Effector memory CD4-positive, alpha-beta T cell (primary cell): ENCODE measurements around the gene PTP4A2.

Experiments
- DNase-seq, 3 donors: peaks; one replicate each; pipeline ENCODE4 v3.0.0-alpha.2; 2020
- H3K27ac ChIP-seq: 2 replicates; pipeline ENCODE4 v1.7.0; 2013; ENCODE audit warnings: mild to moderate bottlenecking, low read length, moderate library complexity; ENCODE audit not compliant: insufficient read depth, poor library complexity, severe bottlenecking
- H3K27me3 ChIP-seq: replicated peaks from 2 replicates; pipeline ENCODE4 v1.7.0; 2013; ENCODE audit warnings: mild to moderate bottlenecking, low read length; ENCODE audit not compliant: insufficient read depth, control insufficient read depth, poor library complexity, severe bottlenecking
- H3K36me3 ChIP-seq: 2 replicates; pipeline ENCODE4 v1.7.0; 2013; ENCODE audit warnings: mild to moderate bottlenecking, low read length, moderate library complexity; ENCODE audit not compliant: control insufficient read depth, insufficient read depth
- H3K4me1 ChIP-seq: 2 replicates; pipeline ENCODE4 v1.7.0; 2013; ENCODE audit warnings: low read length, mild to moderate bottlenecking; ENCODE audit not compliant: control insufficient read depth, insufficient read depth, poor library complexity, severe bottlenecking
- H3K4me3 ChIP-seq: 2 replicates; pipeline ENCODE4 v1.7.0; 2013; ENCODE audit warnings: low read length, low read depth, mild to moderate bottlenecking; ENCODE audit not compliant: insufficient read depth, poor library complexity, severe bottlenecking
- H3K9me3 ChIP-seq: 2 replicates; pipeline ENCODE4 v1.7.0; 2013; ENCODE audit warnings: mild to moderate bottlenecking, low read length, moderate library complexity; ENCODE audit not compliant: control insufficient read depth

The PTP4A2 gene

GRCh38 chr1:31886866-31887265, 51.3 kb downstream of the PTP4A2 start:
- Histone ChIP-seq H3K27ac (no peak overlapping the region), H3K27me3 (no peaks in the 10 kb centered on the region), H3K4me1 (peaks cover 16% of the 10 kb centered on the region), H3K9me3 (no peaks in the 10 kb centered on the region), H3K36me3 (no peaks in the 10 kb centered on the region), H3K4me3 (no peak overlapping the region)
- no peak for DNase-seq

GRCh38 chr1:31885851-31886250, 52.3 kb downstream of the PTP4A2 start:
- no peak overlapping the region for H3K27ac ChIP-seq
- H3K36me3 ChIP-seq = no peaks in the 10 kb centered on the region
- H3K4me3 ChIP-seq = no peak overlapping the region
- H3K9me3 ChIP-seq = no peaks in the 10 kb centered on the region
- DNase-seq = no peak
- no peaks in the 10 kb centered on the region for H3K27me3 ChIP-seq
- H3K4me1 ChIP-seq = peaks cover 16% of the 10 kb centered on the region

- Histone ChIP-seq H3K27ac (no peak overlapping the region), H3K4me3 (no peak overlapping the region), H3K9me3 (no peaks in the 10 kb centered on the region), H3K27me3 (no peaks in the 10 kb centered on the region), H3K36me3 (no peaks in the 10 kb centered on the region), H3K4me1 (no peaks in the 10 kb centered on the region)
- DNase-seq = no peak
Observed at GRCh38 chr1:31883357-31883942, 54.7 kb downstream of the PTP4A2 start.

GRCh38 chr1:31881688-31882000, 56.5 kb downstream of the PTP4A2 start:
- Histone ChIP-seq H3K4me3 (no peak overlapping the region), H3K27ac (no peak overlapping the region)

GRCh38 chr1:31880957-31881687, 57.0 kb downstream of the PTP4A2 start:
- Histone ChIP-seq H3K4me3 (no peak overlapping the region), H3K27me3 (no peaks in the 10 kb centered on the region), H3K27ac (no peak overlapping the region), H3K36me3 (no peaks in the 10 kb centered on the region), H3K4me1 (no peaks in the 10 kb centered on the region), H3K9me3 (no peaks in the 10 kb centered on the region)
- DNase-seq = no peak

More at GRCh38 chr1:31881688-31882000, 56.5 kb downstream of the PTP4A2 start:
- no peaks in the 10 kb centered on the region for H3K9me3 ChIP-seq
- H3K27me3 ChIP-seq = no peaks in the 10 kb centered on the region
- no peaks in the 10 kb centered on the region for H3K36me3 ChIP-seq
- H3K4me1 ChIP-seq = no peaks in the 10 kb centered on the region
- no peak for DNase-seq

GRCh38 chr1:31879981-31880608, 58.1 kb downstream of the PTP4A2 start:
- Histone ChIP-seq H3K27me3 (no peaks in the 10 kb centered on the region), H3K9me3 (no peaks in the 10 kb centered on the region), H3K4me1 (no peaks in the 10 kb centered on the region), H3K27ac (no peak overlapping the region), H3K36me3 (no peaks in the 10 kb centered on the region), H3K4me3 (no peak overlapping the region)
- DNase-seq = no peak

GRCh38 chr1:31878058-31878457, 60.1 kb downstream of the PTP4A2 start:
- H3K9me3 ChIP-seq = no peaks in the 10 kb centered on the region
- peaks cover under 1% of the 10 kb centered on the region for H3K4me1 ChIP-seq
- no peak for DNase-seq
- H3K27me3 ChIP-seq = no peaks in the 10 kb centered on the region
- H3K4me3 ChIP-seq = no peak overlapping the region
- no peaks in the 10 kb centered on the region for H3K36me3 ChIP-seq
- no peak overlapping the region for H3K27ac ChIP-seq

GRCh38 chr1:31877544-31877943, 60.6 kb downstream of the PTP4A2 start:
- no peaks in the 10 kb centered on the region for H3K27me3 ChIP-seq
- H3K4me1 ChIP-seq = peaks cover 3% of the 10 kb centered on the region
- H3K27ac ChIP-seq = no peak overlapping the region
- H3K36me3 ChIP-seq = no peaks in the 10 kb centered on the region
- H3K4me3 ChIP-seq = no peak overlapping the region
- no peaks in the 10 kb centered on the region for H3K9me3 ChIP-seq
- no peak for DNase-seq

GRCh38 chr1:31875636-31876236, 62.4 kb downstream of the PTP4A2 start:
- no peaks in the 10 kb centered on the region for H3K27me3 ChIP-seq
- H3K4me1 ChIP-seq = peaks cover 3% of the 10 kb centered on the region
- no peaks in the 10 kb centered on the region for H3K36me3 ChIP-seq
- no peaks in the 10 kb centered on the region for H3K9me3 ChIP-seq
- H3K27ac ChIP-seq = no peak overlapping the region
- H3K4me3 ChIP-seq = no peak overlapping the region
- DNase-seq = no peak

- peaks cover 3% of the 10 kb centered on the region for H3K4me1 ChIP-seq
- H3K27ac ChIP-seq = no peak overlapping the region
- H3K36me3 ChIP-seq = no peaks in the 10 kb centered on the region
- no peaks in the 10 kb centered on the region for H3K9me3 ChIP-seq
- no peak for DNase-seq
- H3K4me3 ChIP-seq = no peak overlapping the region
- no peaks in the 10 kb centered on the region for H3K27me3 ChIP-seq
Observed at GRCh38 chr1:31874942-31875341, 63.2 kb downstream of the PTP4A2 start.
